GM12864 (cell line): ENCODE measurements around the gene RASGEF1C.

Experiments
- DNase-seq: peaks from one replicate; pipeline ENCODE4 v3.0.0-alpha.2; 2011; ENCODE audit warnings: low read depth
- H3K4me3 ChIP-seq: 2 replicates; pipeline ENCODE4 v1.5.1; 2011; ENCODE audit warnings: mild to moderate bottlenecking, low read depth, low read length, control low read depth
- CTCF ChIP-seq: IDR thresholded peaks from 2 replicates; pipeline ENCODE4 v1.5.1; 2011; ENCODE audit warnings: low read depth, mild to moderate bottlenecking, moderate library complexity, low read length, control low read depth, inconsistent platforms; ENCODE audit errors: missing control alignments

RASGEF1C gene

DNA sequence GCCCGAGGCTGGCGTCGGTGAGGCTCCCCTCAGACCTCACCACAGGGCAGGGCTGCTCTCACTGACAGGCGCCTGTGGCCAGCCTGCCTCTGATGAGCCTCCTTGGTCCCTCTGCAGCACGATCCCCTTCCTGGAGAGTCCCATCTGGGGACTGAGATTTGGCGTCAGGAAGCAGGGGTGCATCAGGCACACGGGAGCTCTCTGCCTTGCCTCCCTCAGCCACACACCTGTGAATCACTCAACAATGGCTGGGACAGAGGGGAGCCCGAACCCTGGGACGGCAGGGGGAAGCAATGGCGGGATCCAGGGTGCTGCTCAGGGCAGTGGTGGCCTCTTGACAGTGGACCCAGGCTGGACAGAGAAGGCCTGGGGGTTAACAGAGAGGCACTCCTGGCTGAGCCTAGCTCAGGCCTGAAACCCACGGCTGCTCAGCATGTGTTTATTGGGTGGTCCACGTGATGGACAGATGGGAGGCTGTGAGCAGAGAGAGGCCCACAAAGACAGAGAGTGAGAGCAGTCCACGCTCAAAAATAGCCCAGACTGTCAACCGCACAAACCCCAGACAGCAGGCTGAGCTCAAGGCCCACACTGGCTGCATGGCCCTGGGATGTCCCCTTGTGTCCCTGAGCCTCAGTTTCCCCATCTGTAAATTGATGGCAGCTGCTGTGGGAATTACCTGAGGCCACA, 11.9 kb downstream of the RASGEF1C start:
- no peak for TF ChIP-seq CTCF
- H3K4me3 ChIP-seq: no peak overlapping the region
- no peak for DNase-seq

DNA sequence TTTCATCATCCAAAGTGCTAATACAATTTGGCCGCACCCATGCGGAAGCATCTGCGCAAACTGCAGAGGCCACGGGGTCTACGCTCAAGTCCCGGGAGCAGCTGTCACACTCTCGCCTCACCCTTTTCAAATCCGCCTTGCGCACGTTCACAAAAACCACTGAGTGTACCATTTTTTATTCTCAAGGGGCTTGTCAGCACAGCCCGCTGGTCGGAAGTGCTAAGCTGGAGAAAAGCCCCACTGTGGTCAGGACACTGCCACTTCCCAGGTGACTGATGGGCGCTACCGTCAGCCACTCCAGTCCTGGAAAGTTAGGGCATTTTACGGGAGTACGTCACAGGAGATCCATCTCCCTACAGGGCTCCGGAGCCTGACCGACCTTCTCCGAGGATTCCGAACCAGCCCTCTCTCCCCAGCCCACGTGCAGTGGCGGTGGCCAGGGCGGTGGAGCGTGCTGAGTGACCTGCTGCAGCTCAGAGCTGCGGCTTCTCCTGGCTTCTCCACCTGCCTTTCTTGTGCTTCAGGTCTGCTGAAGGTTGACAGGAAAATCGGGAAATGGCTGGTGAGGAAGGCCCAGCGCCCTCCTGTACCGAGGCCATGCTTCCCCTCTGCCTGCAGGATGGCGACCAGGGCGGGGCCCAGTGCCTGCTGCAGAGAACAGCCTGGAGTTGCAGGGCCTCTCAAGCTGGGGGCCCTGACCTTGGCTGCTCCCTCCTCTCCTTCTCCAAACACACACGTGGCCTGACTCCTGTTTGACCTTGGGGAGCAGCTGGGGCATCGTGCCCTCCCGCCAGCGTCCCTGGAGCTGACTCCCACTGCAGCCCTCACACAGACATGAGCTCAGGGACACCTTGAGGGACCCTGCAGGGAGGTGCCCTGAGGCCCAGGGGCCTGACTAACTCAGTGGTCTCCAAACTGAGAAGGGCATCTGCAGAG, 14.3 kb downstream of the RASGEF1C start:
- DNase-seq: no peak
- TF ChIP-seq CTCF: no peak
- no peak overlapping the region for H3K4me3 ChIP-seq

DNA sequence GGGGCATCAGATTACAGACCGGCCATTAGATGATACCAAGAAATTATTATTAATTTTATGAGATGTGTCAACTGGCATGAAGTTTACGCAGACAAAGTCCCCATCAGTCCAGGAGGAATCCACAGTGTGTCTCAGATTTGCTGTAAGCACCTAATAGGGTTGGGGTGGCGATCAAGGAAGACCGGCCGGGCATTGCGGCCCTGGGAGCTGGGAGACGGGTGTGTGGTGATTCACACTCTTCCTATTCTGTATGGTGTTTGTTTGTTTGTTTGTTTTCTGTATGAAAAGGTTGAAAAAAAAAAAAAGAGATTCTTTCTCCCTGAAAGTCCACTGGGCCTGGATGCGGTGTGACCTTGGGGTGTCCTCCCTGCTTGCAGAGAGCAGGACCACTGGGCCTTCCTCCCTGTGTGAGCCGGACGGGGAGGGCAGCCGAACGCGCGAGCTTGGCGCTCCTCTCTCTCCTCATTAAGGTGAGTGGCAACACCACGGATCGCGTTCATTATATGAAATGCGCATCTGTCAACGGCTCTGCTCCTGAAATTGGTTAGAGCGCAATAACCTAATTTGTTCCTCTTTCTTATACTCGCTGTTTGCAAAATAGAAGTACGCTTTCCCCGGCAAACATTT, 15.1 kb downstream of the RASGEF1C start:
- no peak overlapping the region for H3K4me3 ChIP-seq
- TF ChIP-seq CTCF: no peak
- no peak for DNase-seq

DNA sequence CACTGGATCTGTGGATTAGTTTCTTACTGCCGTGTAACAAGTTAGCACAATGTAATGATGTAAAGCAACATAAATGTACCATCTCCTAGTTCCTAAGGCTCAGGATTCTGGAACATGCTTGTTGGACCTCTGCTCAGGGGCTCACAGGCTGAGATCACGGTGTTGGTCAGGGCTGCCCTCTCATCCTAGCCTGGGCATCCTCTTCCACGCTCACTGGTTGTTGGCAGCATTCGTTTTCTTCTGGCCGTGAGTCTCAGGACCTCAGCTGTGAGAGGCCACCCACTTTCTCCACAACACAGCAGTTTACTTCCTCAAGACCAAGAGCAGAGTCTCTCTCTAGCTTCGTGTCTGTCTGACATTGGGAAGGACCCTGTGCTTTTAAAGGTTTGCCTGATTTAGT, 17.3 kb downstream of the RASGEF1C start:
- no peak for TF ChIP-seq CTCF
- no peak for DNase-seq
- H3K4me3 ChIP-seq: no peak overlapping the region

DNA sequence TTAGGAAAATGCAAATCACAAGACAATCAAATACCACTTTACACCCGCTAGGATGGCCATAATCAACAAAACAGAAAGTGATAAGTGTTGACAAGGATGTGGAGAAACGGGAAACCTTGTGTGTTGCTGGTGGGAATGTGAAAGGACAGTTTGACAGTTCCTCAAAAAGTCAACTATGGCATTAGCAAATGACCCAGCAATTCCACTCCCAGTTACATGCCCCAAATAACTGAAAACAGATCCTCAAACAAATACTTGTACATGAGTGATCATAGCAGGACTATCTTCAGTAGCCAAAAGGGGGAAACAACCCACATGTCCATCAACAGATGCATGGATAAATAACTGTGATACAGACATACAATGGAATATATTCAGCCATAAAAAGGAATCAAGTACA, 21.2 kb downstream of the RASGEF1C start:
- no peak overlapping the region for H3K4me3 ChIP-seq
- no peak for TF ChIP-seq CTCF
- DNase-seq: no peak

- no peak for DNase-seq
- no peak overlapping the region for H3K4me3 ChIP-seq
- no peak for TF ChIP-seq CTCF
Observed at GRCh38 chr5:180180846-180181245, 28.2 kb downstream of the RASGEF1C start.
